GM13977 (cell line): ENCODE results near the gene FAM107B.

Experiments
- DNase-seq: peaks from one replicate; pipeline ENCODE4 v3.0.0; 2012; ENCODE audit warnings: low spot score
- in situ Hi-C: fragments of 300-500 bp; cut with MboI; formaldehyde crosslinking; loops from one replicate; pipeline ENCODE4 v1.12.0; 2022; ENCODE audit warnings: low sequenced_read_pairs, low pct_unique_long_range_greater_than_20kb, mixed read lengths, inconsistent platforms; ENCODE audit not compliant: unreplicated experiment
- TF ChIP-seq, protein P1 (sequence below): IDR thresholded peaks from 2 replicates; pipeline ENCODE4 v1.5.1; 2012; ENCODE audit warnings: mild to moderate bottlenecking, control low read depth; ENCODE audit not compliant: insufficient read depth; ENCODE audit errors: extremely low read depth, missing control alignments

Gene FAM107B

GRCh38 chr10:14740684-14741247, 33.9 kb downstream of the FAM107B start:
- TF ChIP-seq, protein P1, sequence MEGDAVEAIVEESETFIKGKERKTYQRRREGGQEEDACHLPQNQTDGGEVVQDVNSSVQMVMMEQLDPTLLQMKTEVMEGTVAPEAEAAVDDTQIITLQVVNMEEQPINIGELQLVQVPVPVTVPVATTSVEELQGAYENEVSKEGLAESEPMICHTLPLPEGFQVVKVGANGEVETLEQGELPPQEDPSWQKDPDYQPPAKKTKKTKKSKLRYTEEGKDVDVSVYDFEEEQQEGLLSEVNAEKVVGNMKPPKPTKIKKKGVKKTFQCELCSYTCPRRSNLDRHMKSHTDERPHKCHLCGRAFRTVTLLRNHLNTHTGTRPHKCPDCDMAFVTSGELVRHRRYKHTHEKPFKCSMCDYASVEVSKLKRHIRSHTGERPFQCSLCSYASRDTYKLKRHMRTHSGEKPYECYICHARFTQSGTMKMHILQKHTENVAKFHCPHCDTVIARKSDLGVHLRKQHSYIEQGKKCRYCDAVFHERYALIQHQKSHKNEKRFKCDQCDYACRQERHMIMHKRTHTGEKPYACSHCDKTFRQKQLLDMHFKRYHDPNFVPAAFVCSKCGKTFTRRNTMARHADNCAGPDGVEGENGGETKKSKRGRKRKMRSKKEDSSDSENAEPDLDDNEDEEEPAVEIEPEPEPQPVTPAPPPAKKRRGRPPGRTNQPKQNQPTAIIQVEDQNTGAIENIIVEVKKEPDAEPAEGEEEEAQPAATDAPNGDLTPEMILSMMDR, result no peak
- in situ Hi-C loops, result no loop called here
- peak; percentile 58 for DNase-seq

GRCh38 chr10:14737808-14738545, 36.7 kb downstream of the FAM107B start:
- in situ Hi-C loops, result no loop called here
- DNase-seq, result no peak
- TF ChIP-seq, protein P1, result no peak

GRCh38 chr10:14736600-14737081, 38.1 kb downstream of the FAM107B start:
- in situ Hi-C loops, result no loop called here
- DNase-seq, result peak; percentile 34
- TF ChIP-seq, protein P1, result no peak

DNA sequence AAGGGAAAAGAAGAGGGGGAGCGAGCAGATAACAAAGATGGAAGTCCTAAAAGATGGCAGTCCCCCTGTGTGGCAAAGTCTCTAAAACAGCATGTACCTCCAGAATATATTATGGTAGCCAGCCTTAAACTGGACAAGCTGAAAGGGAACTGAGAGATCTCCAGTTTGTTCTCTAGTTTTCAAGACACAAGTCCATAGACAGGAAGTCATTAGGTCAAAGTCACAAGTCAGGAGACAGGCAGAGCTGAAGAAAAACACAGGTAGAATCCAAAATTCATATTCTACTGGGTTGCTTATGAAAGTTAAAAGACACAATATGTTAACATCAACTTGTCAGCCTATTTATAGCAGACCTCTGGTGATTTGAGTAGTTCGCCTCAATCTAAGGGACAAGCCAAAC, 38.7 kb downstream of the FAM107B start:
- TF ChIP-seq, protein P1, result no peak
- no peak for DNase-seq
- in situ Hi-C loops, result no loop called here

DNA sequence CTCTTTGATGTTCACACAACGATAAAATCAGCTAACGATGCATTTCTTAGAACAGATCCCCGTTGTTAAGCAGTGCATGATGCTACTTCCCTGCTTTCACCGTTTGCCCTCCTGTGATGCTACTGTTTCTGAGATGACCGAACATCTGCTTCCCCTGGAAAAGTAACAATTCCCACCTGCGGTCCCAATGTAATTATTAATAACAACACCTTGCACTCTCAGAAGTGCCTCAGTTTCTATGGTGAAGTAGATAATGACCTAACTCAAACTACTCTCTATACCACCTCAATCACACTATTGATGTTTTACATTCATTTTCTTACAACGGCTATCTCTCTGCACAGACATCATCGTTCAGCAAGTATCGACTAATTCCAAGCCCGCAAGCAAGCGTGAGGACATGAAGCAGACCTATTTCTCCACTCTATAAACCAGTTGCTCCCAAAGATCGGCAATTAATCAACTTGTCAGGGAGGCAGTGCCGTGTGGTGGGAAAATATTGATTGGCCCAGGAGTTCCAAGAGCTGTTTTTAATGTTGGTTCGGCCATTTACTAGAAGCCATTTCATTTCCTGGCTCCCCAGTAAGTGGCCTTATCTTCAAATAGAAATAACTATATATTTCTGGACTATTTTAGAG, 42.7 kb downstream of the FAM107B start:
- in situ Hi-C loops, result no loop called here
- DNase-seq, result no peak
- TF ChIP-seq, protein P1, result no peak

DNA sequence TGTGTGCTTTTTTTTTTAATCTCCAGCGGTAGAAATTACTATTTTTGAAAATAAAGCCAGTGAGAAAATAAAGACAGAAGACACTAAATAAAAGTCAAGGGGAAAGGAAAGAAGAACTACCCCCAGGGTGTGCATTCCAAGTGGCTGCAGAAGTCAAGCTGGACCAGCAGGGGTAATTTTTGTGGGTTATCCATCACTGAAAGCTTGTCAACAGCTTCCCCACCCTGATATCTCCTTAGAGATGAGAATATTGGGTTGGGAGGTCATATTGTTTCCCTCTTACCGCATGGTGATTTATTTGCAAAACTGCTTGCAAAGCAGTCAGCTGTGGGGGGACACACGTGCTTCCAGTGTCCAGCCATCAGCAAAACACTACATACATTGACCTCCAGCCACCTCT, 46.4 kb downstream of the FAM107B start:
- in situ Hi-C loops, result no loop called here
- TF ChIP-seq, protein P1, result no peak
- no peak for DNase-seq
